ENCODE results near the gene DMRTA1. TPM values are rescaled to one million over a fixed set of nuclear protein-coding genes. Genes with fewer than 3 reads are reported as not detected.
"Not testable (repeated sequence)": the region's sequence is repeated elsewhere in the genome, so short reads cannot be mapped to it uniquely, and the experiment has no call there.

The DMRTA1 gene
- polyA plus RNA-seq, 4 donors, result under 0.01 to 0.31 (median 0.12) TPM; not detected in 1

GRCh38 chr9:22481566-22481965 is 34.9 kb downstream of the DMRTA1 start:
- H3K27me3 ChIP-seq (ENCODE audit: control insufficient read depth in 3 of 3, insufficient read depth in 3 of 3, low read length in 3 of 3), result no peaks in the 10 kb centered on the region
- H3K36me3 ChIP-seq (ENCODE audit: control insufficient read depth in 3 of 3, insufficient read depth in 2 of 3, low read depth in 1 of 3, low read length in 3 of 3), result no peaks in the 10 kb centered on the region
- H3K27ac ChIP-seq (ENCODE audit: low read depth in 1 of 3, low read length in 2 of 3), result no peak overlapping the region
- H3K9me3 ChIP-seq (ENCODE audit: control insufficient read depth in 2 of 2, insufficient read depth in 1 of 2, low read depth in 1 of 2, low read length in 1 of 2), result no peaks in the 10 kb centered on the region
- 49 to 63% (median 62%) methylated on average over 2 of the region's 2 CpGs for WGBS, 3 donors
- no peak overlapping the region for H3K4me3 ChIP-seq (ENCODE audit: low read depth in 1 of 3, low read length in 3 of 3)
- FAIRE-seq (no peak), DNase-seq (no peak)
- H3K4me1 ChIP-seq (ENCODE audit: control insufficient read depth in 3 of 3, insufficient read depth in 2 of 3, low read depth in 1 of 3, low read length in 2 of 3), result no peaks in the 10 kb centered on the region

GRCh38 chr9:22483528-22484070 is 37.0 kb downstream of the DMRTA1 start:
- FAIRE-seq (no peak), DNase-seq (no peak)
- Histone ChIP-seq H3K9me3 (ENCODE audit: control insufficient read depth in 2 of 2, insufficient read depth in 1 of 2, low read depth in 1 of 2, low read length in 1 of 2) (no peaks in the 10 kb centered on the region), H3K36me3 (ENCODE audit: control insufficient read depth in 3 of 3, insufficient read depth in 2 of 3, low read depth in 1 of 3, low read length in 3 of 3) (no peaks in the 10 kb centered on the region), H3K4me3 (ENCODE audit: low read depth in 1 of 3, low read length in 3 of 3) (no peak overlapping the region), H3K27me3 (ENCODE audit: control insufficient read depth in 3 of 3, insufficient read depth in 3 of 3, low read length in 3 of 3) (no peaks in the 10 kb centered on the region), H3K27ac (ENCODE audit: low read depth in 1 of 3, low read length in 2 of 3) (no peak overlapping the region), H3K4me1 (ENCODE audit: control insufficient read depth in 3 of 3, insufficient read depth in 2 of 3, low read depth in 1 of 3, low read length in 2 of 3) (no peaks in the 10 kb centered on the region)
- WGBS, 3 donors, result 60 to 79% (median 71%) methylated on average over 1 of the region's 1 CpG

GRCh38 chr9:22496197-22496596 is 49.6 kb downstream of the DMRTA1 start:
- not testable (repeated sequence) for H3K27me3 ChIP-seq (ENCODE audit: control insufficient read depth in 3 of 3, insufficient read depth in 3 of 3, low read length in 3 of 3); H3K4me1 ChIP-seq (ENCODE audit: control insufficient read depth in 3 of 3, insufficient read depth in 2 of 3, low read depth in 1 of 3, low read length in 2 of 3); FAIRE-seq; H3K4me3 ChIP-seq (ENCODE audit: low read depth in 1 of 3, low read length in 3 of 3); H3K27ac ChIP-seq (ENCODE audit: low read depth in 1 of 3, low read length in 2 of 3); H3K9me3 ChIP-seq (ENCODE audit: control insufficient read depth in 2 of 2, insufficient read depth in 1 of 2, low read depth in 1 of 2, low read length in 1 of 2); DNase-seq; H3K36me3 ChIP-seq (ENCODE audit: control insufficient read depth in 3 of 3, insufficient read depth in 2 of 3, low read depth in 1 of 3, low read length in 3 of 3)
- WGBS, 3 donors, result 56 to 73% (median 67%) methylated on average over 4 of the region's 4 CpGs
